HUES6 (cell line): ENCODE results near the gene ITGB5.

ENCODE experiments used
- H3K27ac ChIP-seq: 2 replicates; pipeline ENCODE4 v1.7.0; 2013; ENCODE audit warnings: low read depth, mild to moderate bottlenecking, low read length, inconsistent platforms
- H3K27me3 ChIP-seq: 2 replicates; pipeline ENCODE4 v1.6.1; 2013; ENCODE audit warnings: low read length; ENCODE audit not compliant: control insufficient read depth, insufficient read depth
- H3K36me3 ChIP-seq: 2 replicates; pipeline ENCODE4 v1.6.1; 2013; ENCODE audit warnings: low read length; ENCODE audit not compliant: control insufficient read depth, insufficient read depth
- H3K4me1 ChIP-seq: 2 replicates; pipeline ENCODE4 v1.6.1; 2013; ENCODE audit warnings: low read length; ENCODE audit not compliant: control insufficient read depth, insufficient read depth
- H3K4me3 ChIP-seq: 2 replicates; pipeline ENCODE4 v1.5.1; 2013; ENCODE audit warnings: low read depth, low read length
- H3K9ac ChIP-seq: one replicate; pipeline ENCODE4 v1.6.1; 2013; ENCODE audit warnings: mild to moderate bottlenecking, low read length
- H3K9me3 ChIP-seq: 2 replicates; pipeline ENCODE4 v1.6.1; 2013; ENCODE audit warnings: low read depth, low read length; ENCODE audit not compliant: control insufficient read depth, insufficient read depth

ITGB5 gene

GRCh38 chr3:124860599-124860998, 26.6 kb downstream of the ITGB5 start:
- H3K4me1 ChIP-seq: peaks cover 12% of the 10 kb centered on the region; the same call in 1 of the 2 replicates
- no peaks in the 10 kb centered on the region for H3K27me3 ChIP-seq
- H3K27ac ChIP-seq: no peak overlapping the region
- no peak overlapping the region for H3K9ac ChIP-seq
- H3K4me3 ChIP-seq: no peak overlapping the region
- H3K36me3 ChIP-seq: peaks cover 79% of the 10 kb centered on the region
- H3K9me3 ChIP-seq: no peaks in the 10 kb centered on the region

DNA sequence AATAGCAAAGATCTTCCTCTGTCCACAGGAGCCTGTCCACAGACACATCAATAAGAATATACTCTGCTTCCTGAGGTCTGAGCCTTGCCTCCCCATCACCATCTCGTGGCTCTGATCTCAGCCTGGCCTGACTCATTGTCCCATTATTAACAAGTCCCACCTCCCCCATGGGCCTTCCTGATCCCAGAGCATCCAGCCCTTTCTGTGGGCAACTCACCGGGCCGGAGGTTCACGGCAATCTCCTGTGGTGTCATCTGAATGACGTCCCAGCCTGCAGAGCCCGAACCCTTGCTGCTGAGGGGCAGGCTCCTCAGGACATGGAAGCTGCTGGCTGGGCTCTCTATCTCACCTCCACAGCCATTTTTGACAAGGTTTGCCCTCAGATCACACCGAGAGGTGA, 28.1 kb downstream of the ITGB5 start:
- H3K4me1 ChIP-seq: peaks cover 12% of the 10 kb centered on the region; the same call in 1 of the 2 replicates
- H3K9ac ChIP-seq: no peak overlapping the region
- peaks cover 78% of the 10 kb centered on the region for H3K36me3 ChIP-seq
- no peak overlapping the region for H3K27ac ChIP-seq
- no peaks in the 10 kb centered on the region for H3K27me3 ChIP-seq
- H3K4me3 ChIP-seq: no peak overlapping the region
- no peaks in the 10 kb centered on the region for H3K9me3 ChIP-seq

DNA sequence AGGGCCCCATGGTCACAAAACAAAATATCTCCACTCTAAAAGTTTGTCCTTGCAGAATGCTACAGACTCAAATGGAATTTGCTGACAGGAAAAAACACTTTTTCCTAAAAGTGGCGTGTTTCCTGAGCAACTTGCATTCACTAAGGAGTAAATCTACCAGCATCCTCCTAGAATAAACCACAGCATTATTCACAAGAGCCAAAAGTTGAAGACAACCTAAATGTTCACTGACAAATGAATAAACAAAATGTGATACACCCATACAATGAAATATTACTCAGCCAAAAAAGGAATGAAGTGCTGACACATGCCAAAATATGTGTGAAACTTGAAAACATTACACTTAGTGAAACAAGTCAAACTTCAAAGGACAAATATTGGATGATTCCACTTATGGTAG, 28.9 kb downstream of the ITGB5 start:
- Histone ChIP-seq H3K27ac (no peak overlapping the region), H3K4me3 (no peak overlapping the region), H3K27me3 (no peaks in the 10 kb centered on the region), H3K4me1 (peaks cover 12% of the 10 kb centered on the region; the same call in 1 of the 2 replicates), H3K36me3 (peaks cover 81% of the 10 kb centered on the region), H3K9me3 (no peaks in the 10 kb centered on the region), H3K9ac (no peak overlapping the region)

- no peak overlapping the region for H3K4me3 ChIP-seq
These were observed 30.5 kb downstream of the ITGB5 start for GRCh38 chr3:124856677-124857076.

GRCh38 chr3:124854009-124854408, 33.2 kb downstream of the ITGB5 start:
- H3K9me3 ChIP-seq: no peaks in the 10 kb centered on the region
- H3K27me3 ChIP-seq: no peaks in the 10 kb centered on the region
- no peak overlapping the region for H3K4me3 ChIP-seq
- H3K9ac ChIP-seq: no peak overlapping the region
- H3K4me1 ChIP-seq: peaks cover 19% of the 10 kb centered on the region; the same call in 1 of the 2 replicates
- H3K27ac ChIP-seq: no peak overlapping the region
- peaks cover 74% of the 10 kb centered on the region for H3K36me3 ChIP-seq

More at GRCh38 chr3:124856677-124857076, 30.5 kb downstream of the ITGB5 start:
- H3K36me3 ChIP-seq: peaks cover 72% of the 10 kb centered on the region
- peaks cover 19% of the 10 kb centered on the region; the same call in 1 of the 2 replicates for H3K4me1 ChIP-seq
- no peak overlapping the region for H3K27ac ChIP-seq
- H3K27me3 ChIP-seq: no peaks in the 10 kb centered on the region
- H3K9ac ChIP-seq: no peak overlapping the region
- no peaks in the 10 kb centered on the region for H3K9me3 ChIP-seq

GRCh38 chr3:124853446-124853845, 33.7 kb downstream of the ITGB5 start:
- Histone ChIP-seq H3K27me3 (no peaks in the 10 kb centered on the region), H3K36me3 (peaks cover 71% of the 10 kb centered on the region), H3K4me1 (peaks cover 18% of the 10 kb centered on the region; the same call in 1 of the 2 replicates), H3K27ac (no peak overlapping the region), H3K4me3 (no peak overlapping the region), H3K9ac (no peak overlapping the region), H3K9me3 (no peaks in the 10 kb centered on the region)

DNA sequence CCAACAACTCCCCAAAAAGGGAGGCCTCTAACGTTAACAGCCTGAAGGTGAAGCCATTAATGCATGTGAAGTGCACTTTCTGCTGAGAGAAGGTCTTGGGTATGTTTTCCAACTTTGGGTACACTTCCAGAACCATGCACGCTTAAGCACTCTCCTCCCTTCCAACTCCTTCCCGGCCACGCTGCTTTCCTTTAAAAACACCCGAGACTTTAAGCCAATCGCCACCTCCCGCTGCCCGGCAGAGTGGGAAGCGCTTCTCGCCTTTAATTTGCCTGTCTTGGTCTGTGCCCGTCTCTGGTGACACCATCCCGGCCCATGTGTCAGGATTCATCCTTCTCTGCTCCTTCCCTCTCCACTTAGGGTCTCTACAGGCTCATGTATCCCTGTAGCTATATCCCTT, 35.3 kb downstream of the ITGB5 start:
- H3K36me3 ChIP-seq: peaks cover 71% of the 10 kb centered on the region
- H3K4me3 ChIP-seq: no peak overlapping the region
- peaks cover 18% of the 10 kb centered on the region; the same call in 1 of the 2 replicates for H3K4me1 ChIP-seq
- no peak overlapping the region for H3K27ac ChIP-seq
- H3K9ac ChIP-seq: no peak overlapping the region
- no peaks in the 10 kb centered on the region for H3K9me3 ChIP-seq
- H3K27me3 ChIP-seq: no peaks in the 10 kb centered on the region

GRCh38 chr3:124851136-124851535, 36.0 kb downstream of the ITGB5 start:
- Histone ChIP-seq H3K4me3 (no peak overlapping the region), H3K9ac (no peak overlapping the region), H3K9me3 (no peaks in the 10 kb centered on the region), H3K4me1 (peaks cover 20% of the 10 kb centered on the region; the same call in 1 of the 2 replicates), H3K36me3 (peaks cover 71% of the 10 kb centered on the region), H3K27me3 (no peaks in the 10 kb centered on the region), H3K27ac (no peak overlapping the region)

DNA sequence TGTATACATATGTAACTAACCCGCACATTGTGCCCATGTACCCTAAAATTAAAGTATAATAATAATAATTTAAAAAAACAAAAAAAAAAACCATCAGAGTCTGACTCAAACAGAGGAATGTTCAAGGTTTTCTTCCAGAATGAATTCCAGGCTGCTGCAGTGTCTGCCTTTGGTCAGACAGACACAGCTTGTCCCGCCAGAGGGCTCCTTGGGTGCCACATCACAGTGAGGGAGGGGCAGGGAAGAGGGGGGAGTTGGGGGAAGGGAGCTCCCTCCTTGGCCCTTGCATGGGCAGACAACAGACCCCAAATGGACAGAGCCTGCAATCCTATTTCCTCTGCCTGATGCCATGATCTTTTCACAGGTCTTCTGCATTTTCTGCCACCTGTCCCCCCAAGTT, 36.5 kb downstream of the ITGB5 start:
- Histone ChIP-seq H3K36me3 (peaks cover 71% of the 10 kb centered on the region), H3K9ac (no peak overlapping the region), H3K4me3 (no peak overlapping the region), H3K9me3 (no peaks in the 10 kb centered on the region), H3K27me3 (no peaks in the 10 kb centered on the region), H3K4me1 (peaks cover 24% of the 10 kb centered on the region; the same call in 1 of the 2 replicates), H3K27ac (no peak overlapping the region)

DNA sequence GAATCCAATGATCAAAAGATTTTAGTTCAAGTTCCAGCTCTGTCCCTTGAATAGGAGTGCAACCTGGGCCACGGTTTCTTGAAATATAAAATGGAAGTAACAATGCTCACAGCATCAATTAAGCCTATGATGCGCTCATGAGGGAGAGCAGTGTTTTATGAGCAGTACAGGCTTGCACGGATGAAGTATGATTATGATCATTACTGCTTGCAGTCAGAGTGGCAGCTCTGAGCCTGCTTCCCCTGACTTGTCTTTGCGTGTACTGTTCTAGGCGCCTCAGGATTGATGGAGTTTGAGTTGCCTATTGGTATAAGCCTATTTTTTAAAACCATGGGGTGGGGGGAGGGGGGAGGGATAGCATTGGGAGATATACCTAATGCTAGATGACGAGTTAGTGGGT, 37.0 kb downstream of the ITGB5 start:
- no peak overlapping the region for H3K27ac ChIP-seq
- no peak overlapping the region for H3K9ac ChIP-seq
- no peaks in the 10 kb centered on the region for H3K9me3 ChIP-seq
- H3K4me1 ChIP-seq: peaks cover 29% of the 10 kb centered on the region; the same call in 1 of the 2 replicates
- H3K27me3 ChIP-seq: no peaks in the 10 kb centered on the region
- peaks cover 71% of the 10 kb centered on the region for H3K36me3 ChIP-seq
- no peak overlapping the region for H3K4me3 ChIP-seq

DNA sequence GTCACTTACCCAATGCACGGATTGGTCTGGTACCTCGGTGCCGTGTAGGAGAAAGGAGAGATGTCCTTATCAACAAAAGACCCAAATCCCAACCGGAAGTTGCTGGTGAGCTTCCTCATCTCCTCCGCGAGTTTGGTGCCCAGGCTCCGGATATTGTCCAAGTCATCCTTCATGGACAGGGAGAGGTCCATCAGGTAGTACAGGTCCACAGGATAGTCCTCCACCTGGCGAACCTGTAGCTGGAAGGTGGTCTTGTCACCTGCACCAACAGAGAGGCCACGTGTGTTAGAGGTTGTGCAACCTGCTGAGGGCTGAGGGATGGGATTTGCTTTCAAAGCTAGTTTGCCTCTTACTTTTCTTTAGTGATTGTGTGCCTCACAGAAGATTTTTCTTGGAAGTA, 38.9 kb downstream of the ITGB5 start:
- peaks cover 29% of the 10 kb centered on the region; the same call in 1 of the 2 replicates for H3K4me1 ChIP-seq

More for the DNA sequence above, 38.9 kb downstream of the ITGB5 start:
- H3K27me3 ChIP-seq: no peaks in the 10 kb centered on the region
- peaks cover 67% of the 10 kb centered on the region for H3K36me3 ChIP-seq
- H3K9ac ChIP-seq: no peak overlapping the region
- no peaks in the 10 kb centered on the region for H3K9me3 ChIP-seq
- no peak overlapping the region for H3K27ac ChIP-seq
- no peak overlapping the region for H3K4me3 ChIP-seq
